NOMO-1 treated with DMSO at 0.1 percent for 48 hours (cell line): ENCODE measurements around the gene H2BK1.
A peak's percentile ranks its signal among the peaks of the same experiment; 100 is the strongest.

Experiments used
- DNase-seq: peaks from one replicate; lab custom pipeline; 2025; ENCODE audit not compliant: unreplicated experiment; lab: John Stamatoyannopoulos, UW

H2BK1 gene

GRCh38 chr7:151245360-151246101, 35.2 kb upstream of the H2BK1 start:
- DNase-seq = no peak

DNA sequence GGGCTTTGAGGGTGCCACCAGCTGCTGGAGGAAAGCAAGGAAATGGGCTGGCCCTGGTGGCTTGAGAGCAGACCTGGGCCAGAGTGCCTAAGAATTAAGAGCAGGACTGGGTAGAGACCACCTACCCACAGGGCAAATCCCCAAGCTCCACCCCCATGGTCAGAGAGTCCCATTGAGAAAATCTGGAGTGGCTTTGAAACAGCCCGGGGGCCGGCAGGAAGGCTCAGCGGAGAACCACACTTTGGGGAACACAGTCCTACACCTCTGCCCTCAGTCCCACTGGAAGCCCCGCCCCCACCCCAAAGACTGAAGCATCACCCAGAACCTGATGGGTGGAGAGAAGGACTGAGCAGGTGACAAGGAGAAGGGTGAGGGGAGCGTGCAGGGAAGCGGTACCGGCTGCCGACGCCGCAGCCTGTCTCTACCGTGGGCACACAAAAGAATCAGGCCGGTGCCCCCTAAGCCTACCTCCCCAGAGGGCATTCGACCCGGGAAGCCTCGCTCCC, 34.6 kb upstream of the H2BK1 start:
- DNase-seq = no peak

- peak; percentile 18 for DNase-seq
Measured at GRCh38 chr7:151244196-151244840, 34.0 kb upstream of the H2BK1 start.

DNA sequence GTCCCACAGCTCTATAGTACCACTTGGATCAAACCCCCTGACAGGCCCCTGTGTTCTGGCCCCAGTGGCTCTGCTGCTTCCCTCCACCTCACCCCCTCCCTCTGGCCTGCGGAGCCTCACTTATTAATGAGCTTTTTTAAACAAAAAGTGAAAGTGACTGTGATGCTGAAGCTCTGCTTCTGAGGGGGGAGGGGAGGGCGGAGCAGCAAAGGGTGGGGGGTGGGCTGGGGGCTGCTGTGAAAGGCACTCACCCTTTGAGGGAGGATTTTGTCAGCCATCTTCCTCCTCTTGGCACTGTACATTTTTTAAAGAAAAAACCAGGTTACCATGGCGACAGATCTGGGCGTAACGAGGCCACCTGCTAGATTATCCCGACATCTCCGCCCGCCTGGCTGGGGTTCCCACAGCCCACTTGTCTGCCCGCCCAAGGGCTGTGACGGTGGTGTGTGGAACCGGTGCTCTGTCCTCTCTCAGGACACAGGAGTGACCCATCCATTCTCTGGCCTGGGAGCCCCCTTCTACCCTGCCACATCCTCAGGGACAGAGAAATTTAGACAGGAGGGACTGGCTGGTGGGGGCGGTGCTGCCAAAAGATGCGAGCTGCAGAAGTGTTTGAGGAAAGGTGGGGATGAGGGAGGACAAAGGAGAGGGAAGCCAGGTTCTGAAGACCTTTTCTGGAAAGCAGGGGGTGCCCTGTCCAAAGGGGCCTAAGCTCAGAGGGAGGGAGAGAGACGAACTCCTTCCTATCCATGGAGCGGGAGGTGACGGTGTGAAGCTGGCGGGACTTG, 33.3 kb upstream of the H2BK1 start:
- DNase-seq = no peak

GRCh38 chr7:151243045-151243349, 32.7 kb upstream of the H2BK1 start:
- no peak for DNase-seq

- DNase-seq = no peak
Measured at GRCh38 chr7:151242159-151243044, 32.1 kb upstream of the H2BK1 start.

DNA sequence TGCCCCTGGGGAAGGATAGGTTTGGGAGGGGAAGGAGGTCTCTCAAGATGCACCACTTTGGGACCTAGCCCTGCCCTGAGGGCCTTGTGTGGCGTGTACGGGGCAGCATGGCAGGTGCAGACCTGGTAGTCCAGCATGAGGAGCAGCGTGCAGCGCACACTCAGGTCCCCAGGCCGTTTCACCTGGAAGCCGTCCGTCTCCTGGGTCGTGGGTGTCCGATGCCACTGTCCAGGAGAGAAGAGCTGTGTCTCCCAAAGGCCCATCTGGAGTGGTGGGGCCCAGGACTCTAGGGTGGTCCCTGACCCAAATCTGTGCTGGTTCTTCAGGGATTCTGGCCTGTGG, 31.4 kb upstream of the H2BK1 start:
- no peak for DNase-seq

- no peak for DNase-seq
Measured at GRCh38 chr7:151240942-151241754, 30.9 kb upstream of the H2BK1 start.

GRCh38 chr7:151240536-151240935, 30.2 kb upstream of the H2BK1 start:
- DNase-seq = no peak

- no peak for DNase-seq
Measured at GRCh38 chr7:151239837-151240459, 29.7 kb upstream of the H2BK1 start.

DNA sequence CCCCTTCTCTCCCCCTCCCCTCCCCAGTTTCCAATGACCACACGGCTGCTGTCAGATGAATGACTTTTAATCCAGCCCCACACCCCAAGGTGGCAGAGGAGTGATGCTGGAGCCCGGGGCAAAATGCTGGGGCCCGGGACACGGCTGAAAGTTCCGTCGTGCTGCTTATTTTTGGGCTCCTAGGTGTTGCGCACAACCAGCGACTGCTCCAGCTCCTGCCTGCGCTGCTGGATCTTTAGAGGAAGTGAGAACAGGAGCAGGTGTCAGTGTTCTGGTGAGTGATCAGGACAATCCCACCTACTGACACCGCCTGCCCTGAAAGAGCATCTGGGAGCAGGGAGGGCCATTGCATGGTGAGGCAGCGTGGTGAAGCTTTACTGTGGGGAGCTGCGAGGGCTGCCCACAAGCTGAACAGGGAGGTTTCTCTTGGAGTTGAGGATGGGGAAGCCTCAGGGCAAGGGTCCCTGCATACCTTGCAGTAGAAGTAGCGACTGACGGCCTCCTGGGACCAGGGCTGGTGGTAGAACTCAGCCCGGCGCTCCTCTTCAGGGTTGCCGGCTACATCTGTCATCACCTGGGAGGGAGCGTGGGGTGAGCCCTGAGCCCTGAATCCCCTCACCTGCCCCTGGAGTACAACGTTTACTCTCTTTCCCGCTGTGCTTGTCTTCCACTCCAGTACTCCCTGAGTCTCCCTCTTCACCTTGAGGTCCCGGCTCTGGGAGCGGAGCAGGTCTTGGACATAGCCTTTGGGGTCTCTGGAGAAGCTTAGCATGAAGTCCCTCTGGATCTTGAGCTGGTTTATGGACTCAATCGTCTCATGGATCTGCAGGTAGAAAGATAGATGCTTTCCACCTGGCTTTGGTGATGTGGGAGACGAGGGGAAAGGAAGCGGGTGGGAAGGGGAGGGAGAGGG, 28.9 kb upstream of the H2BK1 start:
- DNase-seq = no peak

GRCh38 chr7:151238190-151238810, 28.0 kb upstream of the H2BK1 start:
- no peak for DNase-seq

GRCh38 chr7:151237244-151238189, 27.2 kb upstream of the H2BK1 start:
- DNase-seq = no peak

GRCh38 chr7:151236406-151236805, 26.1 kb upstream of the H2BK1 start:
- DNase-seq = no peak

DNA sequence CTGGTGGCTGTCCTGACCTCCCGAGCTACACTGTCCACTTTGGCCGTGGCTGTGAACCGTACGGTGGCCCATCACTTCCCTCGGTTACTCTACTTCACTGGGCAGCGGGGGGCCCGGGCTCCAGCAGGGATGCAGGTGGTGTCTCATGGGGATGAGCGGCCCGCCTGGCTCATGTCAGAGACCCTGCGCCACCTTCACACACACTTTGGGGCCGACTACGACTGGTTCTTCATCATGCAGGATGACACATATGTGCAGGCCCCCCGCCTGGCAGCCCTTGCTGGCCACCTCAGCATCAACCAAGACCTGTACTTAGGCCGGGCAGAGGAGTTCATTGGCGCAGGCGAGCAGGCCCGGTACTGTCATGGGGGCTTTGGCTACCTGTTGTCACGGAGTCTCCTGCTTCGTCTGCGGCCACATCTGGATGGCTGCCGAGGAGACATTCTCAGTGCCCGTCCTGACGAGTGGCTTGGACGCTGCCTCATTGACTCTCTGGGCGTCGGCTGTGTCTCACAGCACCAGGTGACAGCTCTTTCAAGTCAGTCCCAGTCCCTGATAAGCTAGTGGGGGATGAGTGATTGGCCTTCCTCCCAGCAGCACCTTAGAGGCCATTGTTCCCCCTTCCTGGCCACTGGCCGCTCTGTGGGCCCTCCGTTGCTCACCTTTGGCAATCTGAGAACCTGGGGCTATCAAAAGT, 25.0 kb upstream of the H2BK1 start:
- no peak for DNase-seq

GRCh38 chr7:151233804-151234203, 23.5 kb upstream of the H2BK1 start:
- DNase-seq = no peak
